CD4-positive, alpha-beta T cell treated with Interferon gamma for 1 hour (primary cell): Measurements from ENCODE around the gene GORAB.
A peak's percentile ranks its signal among the peaks of the same experiment; 100 is the strongest.

Experiments
- DNase-seq: peaks from one replicate; pipeline ENCODE4 v3.0.0-alpha.2; 2020

The GORAB gene, protein sequence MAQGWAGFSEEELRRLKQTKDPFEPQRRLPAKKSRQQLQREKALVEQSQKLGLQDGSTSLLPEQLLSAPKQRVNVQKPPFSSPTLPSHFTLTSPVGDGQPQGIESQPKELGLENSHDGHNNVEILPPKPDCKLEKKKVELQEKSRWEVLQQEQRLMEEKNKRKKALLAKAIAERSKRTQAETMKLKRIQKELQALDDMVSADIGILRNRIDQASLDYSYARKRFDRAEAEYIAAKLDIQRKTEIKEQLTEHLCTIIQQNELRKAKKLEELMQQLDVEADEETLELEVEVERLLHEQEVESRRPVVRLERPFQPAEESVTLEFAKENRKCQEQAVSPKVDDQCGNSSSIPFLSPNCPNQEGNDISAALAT

DNA sequence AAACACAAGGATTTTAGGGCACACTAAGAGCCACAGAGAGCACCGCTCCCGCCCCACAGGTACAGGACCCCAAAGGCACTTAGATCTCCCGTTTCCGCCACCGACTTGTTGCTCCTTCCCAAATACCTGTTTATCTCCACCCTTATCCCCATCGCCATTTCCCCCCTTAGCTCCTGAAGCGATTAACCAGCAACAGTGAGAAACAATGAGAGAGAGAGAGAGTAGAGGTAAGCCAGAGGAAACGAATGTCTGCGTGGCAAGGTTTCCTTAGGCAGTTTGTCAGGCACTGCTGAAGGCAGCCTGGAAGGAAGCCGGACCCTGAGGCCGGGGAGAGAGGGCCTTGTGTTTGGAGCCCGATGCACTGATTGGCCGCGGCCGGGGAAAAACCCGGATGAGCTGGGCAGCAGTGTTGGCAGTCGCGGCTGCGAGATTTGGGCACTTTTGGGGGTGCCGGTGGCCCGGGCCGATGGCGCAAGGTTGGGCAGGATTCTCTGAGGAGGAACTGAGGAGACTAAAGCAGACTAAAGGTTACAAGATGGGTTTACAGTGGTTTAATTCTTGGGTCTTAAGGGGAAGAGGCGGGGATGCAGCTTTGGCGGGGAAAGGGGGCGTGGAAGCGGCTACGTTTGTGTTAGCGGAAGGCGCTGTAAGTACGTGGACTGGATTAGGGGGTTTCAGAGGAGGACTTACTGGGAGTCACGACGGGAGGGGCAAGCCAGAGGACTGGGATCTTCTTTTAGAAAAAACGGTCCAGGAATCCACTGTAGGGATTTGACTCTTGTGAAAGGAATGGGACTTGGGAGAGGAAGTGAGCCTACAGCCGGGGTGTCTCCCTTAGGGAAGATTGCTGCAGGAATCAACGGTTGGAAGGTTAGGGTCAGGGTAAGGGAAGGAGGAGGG is at the start of gene GORAB:
Gene GORAB (plus strand): TSS at position 409 of the 900 bp plus-strand sequence. CDS start 58 bp downstream, at position 467.
- DNase-seq, result peak; percentile 85

DNA sequence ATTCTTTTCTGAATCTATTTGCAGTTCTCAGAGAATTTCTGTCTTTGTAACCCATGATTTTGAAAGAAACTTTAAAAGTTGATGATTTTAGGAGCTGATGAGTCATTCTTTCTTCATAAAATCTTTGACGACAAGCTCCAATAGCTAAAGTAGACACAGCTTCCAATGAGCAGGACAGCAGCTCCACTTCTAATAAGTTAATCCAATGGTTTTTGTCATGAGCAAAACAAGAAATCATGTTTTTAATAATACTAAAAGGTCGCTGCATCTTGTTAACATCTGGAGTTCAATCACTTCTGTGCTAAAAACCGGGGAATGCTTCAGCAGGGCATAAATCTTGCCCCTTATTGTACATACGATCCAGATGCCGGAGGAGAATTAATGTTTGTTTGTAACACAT is 48.9 kb upstream of the GORAB start:
- no peak for DNase-seq

DNA sequence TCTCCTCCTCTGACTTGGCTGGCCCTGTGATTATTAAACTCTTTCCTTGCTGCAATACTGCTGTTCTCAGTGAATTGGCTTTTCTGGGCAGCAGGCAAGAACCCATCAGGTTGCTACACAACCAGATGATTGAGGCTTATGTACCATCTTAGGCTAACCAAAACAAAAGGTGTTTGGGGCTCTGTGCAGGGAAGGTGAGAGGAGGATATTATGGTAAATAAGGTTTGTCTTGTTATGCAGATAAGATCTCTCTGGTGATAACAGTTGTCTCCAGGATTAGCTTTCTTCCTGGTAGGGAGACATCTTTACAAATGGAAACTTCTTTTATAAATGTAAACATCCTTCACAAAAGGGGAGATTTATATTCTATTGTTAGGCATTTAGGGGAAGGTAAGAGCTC is 44.5 kb upstream of the GORAB start:
- DNase-seq, result no peak

DNA sequence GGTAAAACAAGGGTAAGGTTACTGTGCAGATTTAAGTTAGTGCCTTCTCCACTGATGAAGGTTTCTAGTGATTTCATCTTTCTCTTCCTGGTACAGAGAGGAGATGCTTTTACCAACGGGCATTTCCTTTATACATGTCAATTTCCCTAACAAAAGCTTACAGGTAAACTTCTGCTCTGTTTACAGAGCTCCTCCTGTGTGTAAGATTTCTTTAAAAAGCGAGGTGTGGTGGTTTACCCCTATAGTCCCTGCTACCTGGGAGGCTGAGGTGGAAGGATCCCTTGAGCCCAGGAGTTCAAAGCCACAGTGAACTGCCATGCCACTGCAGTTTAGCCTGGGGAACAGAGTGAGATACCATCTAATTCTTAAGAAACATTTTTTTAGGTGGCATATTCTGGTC is 40.7 kb upstream of the GORAB start:
- DNase-seq, result no peak

DNA sequence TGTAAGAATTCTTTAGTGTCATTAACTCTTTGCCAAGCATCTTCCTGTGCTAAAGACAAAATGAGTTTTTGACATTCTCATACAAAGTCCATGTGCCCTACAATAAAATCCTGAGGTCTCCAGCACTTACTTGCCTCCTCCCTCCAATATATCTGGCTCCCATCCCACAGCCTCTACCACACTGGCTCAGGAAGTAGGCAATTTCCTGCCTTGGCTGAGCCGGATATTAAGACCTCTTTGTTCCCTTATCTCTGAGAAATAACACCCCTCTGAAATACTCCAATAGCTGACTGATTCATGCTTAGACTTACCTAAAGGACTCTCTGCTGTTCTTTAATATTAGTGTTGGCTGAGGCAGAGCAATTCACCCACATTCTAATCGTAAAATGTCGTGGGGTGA is 37.6 kb upstream of the GORAB start:
- DNase-seq, result no peak

DNA sequence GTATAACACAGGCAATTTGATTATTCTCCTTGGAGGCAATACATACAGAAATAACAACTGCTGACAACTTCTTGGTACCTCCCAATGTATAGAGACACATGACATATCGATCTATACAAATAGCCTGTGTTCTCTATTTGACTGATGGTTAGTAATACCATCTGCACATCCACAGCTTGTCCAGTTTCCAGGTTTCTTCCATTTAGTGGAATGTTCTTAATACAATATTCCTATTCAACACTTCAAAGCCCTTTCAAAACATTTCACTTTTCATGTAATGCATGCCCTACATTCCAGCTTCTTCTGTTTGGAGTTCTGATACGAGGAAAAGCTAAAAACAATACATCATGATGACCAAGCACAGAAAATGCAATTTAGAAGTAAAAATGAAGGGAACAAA is 37.0 kb upstream of the GORAB start:
- no peak for DNase-seq

DNA sequence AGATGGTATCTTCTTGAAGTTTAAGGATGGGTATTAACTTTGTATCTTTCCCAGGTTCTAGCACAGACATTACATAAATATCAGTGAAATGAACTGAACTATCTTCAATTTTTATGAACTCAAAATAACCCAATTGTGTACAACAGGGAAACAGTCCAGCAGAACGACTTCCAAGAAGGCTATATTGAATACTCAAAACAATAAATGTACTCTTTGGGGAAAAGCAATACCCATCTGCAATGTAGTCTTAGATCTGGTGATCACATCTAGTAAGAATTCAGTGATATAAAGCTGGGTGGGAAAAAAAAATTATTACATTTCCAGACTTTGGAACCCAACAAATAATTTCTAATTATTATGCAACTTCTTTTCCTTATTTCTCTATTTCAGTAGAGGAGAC is 33.1 kb upstream of the GORAB start:
- DNase-seq, result no peak

DNA sequence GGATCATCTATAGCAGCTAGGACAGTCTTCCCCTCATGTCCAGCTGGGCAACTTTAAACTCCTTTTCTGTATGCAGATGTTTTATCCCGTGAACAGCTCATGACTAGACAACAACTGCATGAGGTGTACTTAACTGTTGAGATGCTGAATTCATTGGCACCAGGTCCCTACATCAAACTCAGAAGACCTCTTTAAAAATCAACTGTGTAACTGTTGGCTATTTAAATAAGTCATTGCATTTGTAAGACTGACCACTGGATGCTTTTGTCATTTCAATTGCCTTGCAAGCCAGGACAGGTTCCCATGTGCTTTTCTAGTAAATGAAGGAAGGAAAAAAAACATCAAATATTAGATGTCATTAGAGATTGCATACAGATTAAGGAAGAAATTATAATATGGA is 28.3 kb upstream of the GORAB start:
- DNase-seq, result no peak

DNA sequence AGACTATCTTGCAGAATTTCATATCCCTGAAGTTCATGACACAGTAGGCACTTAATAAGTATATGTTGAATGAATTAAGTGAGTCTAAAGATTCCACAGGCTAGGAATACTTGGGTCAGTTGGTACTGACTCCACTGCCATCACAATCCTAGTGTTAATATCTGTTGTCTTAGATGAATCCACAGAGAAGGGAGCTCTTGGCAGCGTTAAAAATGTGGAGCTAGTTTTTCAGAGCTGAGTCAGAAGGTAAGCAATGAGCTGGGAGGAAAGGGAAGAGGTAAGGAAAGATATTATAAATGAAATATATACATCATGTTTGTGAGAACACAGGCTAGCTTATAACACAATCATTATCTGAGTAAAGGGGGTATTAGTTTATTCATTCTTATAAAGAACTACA is 21.8 kb upstream of the GORAB start:
- DNase-seq, result no peak

DNA sequence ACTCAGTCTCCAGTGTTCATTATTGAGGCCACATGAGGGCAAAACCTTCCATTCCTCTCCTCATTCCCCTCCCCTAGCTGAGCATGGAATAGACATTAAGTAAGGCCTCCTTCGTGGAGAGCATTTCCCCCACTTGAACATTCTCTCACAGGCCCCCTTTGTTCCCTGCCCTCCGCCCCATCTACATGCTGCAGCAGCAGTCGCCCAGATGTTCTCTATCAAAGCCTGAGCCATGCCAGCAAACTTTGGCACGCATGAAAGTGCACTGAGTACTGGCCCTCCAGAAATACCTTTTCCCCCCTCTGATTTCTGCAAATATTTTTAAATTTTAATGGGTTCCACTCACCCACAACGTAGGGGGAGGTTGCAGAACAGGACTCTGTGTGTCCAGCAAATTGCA is 20.9 kb upstream of the GORAB start:
- no peak for DNase-seq

DNA sequence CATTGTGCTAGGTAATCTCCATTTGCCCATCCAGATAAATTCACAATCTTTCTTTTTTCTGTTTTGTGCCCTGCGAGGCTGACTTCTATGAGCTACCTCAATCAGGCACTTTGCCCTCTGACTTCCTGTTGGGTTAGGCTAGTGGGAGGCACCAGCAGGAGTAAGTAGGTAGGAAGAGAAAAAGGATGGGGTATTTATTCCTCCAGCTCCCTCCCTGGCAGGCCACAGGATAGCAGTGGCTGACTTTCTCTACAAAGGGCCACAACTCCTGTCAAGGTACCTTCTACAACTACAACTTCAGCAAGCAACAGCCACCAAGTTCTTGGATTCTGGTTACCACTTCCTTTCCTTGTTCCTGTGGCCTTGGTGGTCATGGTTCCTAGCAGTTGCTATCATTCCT is 18.8 kb upstream of the GORAB start:
- DNase-seq, result no peak

DNA sequence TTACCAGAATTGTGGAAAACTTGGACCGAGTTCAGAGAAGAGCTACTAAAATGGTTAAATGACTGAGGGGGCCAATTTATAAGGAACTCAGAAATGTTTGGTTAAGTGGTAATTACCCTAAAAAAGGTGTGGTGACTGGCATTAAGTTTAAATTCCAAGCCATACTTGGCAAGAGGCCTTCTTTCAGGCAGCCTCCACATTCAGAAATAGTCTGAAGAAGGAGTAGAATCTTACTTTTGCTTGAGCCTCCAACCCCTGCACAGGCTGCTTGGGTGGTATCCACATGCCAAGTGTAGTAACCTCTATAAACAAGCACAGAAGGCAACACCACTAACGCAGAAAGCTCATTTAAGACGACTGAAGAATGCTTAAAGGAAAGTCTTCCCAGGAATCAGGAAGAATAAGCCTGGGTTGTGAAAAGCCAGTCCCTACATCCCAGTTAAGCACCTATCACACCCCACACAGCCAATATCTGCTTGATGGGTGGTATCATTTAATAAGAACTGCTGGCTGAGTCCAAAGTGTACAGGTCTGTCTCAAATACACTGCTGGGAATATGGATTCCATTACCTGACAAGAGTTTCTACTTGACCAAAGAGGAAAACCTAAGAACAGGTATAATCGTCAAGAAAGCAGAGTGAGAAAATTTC is 13.7 kb upstream of the GORAB start:
- no peak for DNase-seq

DNA sequence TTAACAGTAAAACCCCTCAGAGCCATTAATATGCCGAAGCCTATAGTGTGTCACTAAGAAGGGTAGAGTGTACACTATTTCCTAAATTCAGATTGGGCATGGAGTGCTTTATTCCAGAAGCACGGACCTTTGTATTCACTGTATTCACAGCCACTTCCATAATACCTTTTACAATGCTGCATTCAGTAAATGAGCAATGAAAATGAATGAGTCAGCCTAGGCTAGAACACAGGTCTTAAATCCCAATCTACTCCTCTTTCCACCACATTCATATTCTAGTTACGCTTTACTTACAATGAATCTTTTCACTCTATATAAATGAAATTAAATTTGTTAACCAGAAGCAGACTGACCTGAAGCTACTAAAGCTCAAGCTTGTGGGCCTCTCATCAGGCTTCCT is 13.0 kb upstream of the GORAB start:
- no peak for DNase-seq

DNA sequence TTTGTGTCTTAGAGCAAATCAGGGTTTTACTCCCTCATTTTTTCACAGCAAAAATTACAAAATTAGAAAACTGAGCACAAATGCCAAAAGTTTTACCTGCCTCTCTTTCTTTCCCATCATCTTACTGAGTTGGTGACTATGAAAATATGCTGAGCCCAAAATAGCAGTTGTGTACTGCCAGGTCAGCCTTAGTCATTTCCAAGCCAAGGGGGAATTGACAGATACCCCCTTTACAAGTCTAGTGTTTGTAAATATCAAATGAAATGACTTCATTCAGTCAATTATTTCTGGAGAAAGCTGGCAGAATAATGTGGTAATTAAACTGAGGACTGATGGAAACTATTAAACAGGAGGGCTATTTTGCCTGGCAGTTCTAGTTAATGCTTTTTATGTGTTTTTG is 11.4 kb upstream of the GORAB start:
- DNase-seq, result no peak

DNA sequence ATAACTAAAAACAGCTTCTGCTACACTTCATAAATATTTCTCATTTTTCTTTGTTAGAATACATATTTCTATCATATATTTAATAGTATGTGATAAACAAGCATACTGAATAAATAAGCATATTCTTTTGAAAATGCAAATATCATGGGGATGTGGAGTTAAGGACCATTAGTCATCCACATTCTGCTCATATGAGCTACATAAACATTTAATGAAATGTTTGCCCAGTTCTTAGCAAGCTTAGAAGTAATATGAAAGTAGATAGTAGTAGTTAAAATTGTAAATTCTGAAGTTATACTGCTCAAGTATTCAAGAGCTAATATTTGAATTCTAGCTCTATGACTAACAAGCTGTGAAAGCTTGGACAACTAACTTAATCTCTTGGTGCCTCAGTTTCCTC is 10.1 kb upstream of the GORAB start:
- no peak for DNase-seq

DNA sequence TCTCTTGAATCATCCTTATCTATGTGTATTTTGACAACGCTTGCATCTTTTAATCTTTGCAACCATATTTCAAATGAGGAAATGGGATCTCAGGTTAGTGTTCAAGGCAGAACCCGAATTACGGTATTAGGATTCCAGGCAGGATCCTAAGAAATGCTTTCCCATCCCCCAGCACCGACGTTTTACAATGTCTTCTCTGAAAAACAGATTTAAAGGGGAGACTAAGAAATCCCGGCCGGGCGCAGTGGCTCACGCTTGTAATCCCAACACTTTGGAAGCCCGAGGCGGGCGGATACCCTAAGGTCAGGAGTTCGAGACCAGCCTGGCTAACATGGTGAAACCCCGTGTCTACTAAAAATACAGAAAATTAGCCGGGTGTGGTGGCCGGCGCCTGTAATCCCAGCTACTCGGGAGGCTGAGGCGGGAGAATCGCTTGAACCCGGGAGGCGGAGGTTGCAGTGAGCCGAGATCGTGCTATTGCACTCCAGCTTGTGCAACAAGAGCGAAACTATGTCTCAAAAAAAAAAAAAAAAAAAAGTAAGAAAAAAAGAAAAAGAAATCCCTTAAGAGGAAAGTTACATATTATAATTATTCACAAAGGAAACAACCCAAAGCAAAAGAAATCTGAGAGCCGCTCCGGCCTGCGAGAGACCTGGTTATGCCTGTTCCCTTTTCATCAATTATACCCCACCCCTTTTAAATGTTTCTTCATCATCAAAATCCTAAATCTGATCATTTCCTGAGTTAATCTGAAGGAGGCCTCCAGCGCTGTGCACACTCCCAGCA is 801 bp upstream of the GORAB start:
- DNase-seq, result no peak

DNA sequence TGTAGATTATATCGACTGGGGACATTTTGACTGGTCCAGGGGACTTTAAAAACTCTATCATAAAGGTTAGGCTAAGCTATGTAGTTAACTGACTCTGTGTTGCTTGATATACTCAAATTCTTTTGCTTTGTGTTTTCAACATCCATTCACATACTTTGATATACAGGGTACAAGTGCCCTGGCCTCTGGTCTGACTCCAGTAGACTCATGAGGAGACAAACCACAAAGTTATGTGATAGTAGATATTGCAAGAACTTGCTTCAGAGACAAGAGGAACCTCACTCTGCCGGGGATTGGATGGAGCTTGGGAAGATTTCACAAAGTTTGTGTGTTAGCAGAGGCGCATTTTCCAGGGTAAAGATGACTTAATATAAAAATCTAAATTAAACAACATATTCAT is 1.3 kb downstream of the GORAB start:
- DNase-seq, result no peak

DNA sequence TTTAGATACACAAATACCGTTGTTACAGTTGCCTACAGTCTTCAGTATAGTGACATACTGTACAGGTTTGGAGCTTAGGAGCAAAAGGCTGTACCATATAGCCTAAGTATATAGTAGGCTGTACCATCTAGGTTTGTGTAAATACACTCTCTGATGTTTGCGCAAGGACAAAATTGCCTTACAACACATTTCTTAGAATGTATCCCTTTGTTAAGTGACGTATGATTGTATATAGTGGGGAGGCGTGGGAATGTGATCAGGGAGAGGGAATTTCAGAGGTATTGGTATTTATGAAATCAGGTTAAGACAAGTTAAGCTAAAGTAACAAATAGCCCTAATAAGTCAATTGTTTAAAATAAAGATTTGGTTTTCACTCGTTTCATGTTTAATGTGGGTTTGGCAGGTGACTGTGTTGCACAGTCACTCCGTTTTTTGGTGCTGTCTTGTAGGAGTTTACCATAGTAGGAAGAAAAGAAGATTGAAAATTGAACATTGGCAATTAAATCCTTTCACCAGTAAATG is 2.7 kb downstream of the GORAB start:
- DNase-seq, result no peak

DNA sequence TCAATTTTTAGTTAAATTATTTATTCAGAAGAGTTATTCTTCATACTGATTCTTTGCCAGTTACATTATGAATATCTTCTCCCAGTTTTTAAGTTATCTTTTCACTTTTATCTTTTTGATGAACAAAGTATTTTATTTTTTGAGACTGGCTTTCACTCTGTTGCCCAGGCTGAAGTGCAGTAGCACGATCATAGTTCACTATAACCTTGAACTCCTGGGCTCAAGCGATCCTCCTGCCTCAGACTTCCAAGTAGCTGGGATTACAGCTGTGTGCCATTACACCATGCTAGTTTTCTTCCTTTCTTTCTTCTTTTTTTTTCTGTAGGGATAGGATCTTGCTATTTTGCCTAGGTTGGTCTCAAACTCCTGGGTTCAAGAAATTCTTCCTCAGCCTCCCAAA is 3.5 kb downstream of the GORAB start:
- no peak for DNase-seq

DNA sequence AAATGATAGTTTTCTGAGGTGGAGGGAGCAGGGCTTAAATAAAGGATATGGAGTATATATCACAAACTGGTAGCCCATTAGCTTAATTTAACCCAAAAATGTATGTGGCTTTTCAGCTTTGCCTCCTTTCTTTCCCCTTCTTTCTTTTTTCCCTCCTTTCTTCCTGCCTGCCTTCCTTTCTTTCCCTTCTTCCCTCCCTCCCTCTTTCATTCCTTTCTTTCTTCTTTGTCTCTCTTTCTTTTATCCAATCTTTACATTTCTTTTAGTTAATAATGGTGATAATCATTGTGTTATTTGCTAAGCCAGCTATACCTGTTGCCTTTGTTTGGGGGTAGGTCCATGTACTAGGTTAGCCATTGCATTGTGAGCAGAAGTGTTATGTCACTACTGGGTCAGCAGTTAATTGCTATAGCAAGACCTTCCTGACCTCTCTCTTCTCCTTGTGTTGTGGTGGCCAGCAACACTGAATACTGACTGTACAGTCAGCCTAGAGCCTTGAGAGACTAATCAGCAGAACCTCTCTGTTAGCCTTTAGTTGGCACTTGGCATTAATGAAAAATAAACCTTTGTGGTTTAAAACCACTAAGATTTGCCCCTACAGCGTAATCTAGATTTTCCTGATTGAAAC is 5.1 kb downstream of the GORAB start:
- DNase-seq, result no peak

DNA sequence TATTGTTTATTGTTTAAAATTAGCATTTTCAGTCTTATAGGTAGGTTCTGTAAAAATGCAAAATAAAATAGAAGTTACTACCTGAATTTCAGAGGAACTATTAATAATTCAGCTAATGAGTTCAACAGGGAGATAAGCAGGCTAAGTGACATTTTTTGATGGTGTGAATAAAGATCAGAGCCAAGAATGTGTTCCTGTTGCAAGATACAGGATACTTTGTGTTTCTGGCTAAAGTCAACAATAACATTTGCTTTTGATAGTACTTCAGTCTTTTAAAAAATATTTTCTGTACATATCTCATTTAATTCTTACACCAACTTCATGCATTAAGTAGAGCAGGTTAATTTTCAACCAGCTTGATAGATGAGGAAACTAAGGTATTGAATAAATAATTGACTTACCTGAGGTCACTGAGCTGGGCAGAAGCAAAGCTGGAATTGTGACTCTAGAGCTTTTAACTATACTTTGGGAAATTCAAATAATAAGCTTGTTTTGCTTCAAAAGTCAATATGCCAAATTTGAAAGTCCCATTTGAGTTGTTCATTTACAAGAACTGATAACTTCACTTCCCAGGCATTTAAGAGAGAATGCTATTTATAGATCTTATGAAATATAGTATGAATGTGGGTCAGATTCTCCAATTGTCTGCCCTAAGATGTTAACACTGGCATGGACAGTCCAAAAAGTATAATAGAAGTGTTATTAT is 6.0 kb downstream of the GORAB start:
- no peak for DNase-seq

DNA sequence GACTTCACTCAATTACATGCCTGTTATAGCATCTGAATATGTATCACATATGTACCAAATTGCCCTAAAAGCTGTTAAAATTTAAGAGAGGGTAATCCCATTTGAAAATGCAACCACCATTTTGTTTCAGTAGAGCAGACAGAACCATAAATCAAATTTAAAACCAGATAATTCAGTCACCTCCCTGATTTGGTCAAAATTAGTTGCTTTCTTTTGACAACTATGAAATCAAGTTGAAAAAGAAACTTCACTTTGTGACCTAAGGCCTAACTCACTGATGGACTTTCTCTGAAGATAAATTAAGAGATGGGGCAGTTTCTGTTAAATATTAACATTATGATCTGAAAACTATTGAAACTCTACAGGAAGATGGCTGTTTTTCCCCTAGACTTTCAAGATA is 6.7 kb downstream of the GORAB start:
- no peak for DNase-seq
